HG03460 (cell line): ENCODE measurements around the gene SLC35F1.

ENCODE experiments used
- ATAC-seq: cut with Tn5 transposase; IDR thresholded peaks from one replicate; pipeline ENCODE4 v1.9.1; 2021; ENCODE audit not compliant: unreplicated experiment

SLC35F1 gene

GRCh38 chr6:118103381-118104146 is 196.5 kb downstream of the SLC35F1 start:
- no peak for ATAC-seq

- no peak for ATAC-seq
Measured at GRCh38 chr6:118122161-118122725, 215.2 kb downstream of the SLC35F1 start.

GRCh38 chr6:118122801-118123200 is 215.7 kb downstream of the SLC35F1 start:
- no peak for ATAC-seq

- ATAC-seq, result no peak
Measured at GRCh38 chr6:118123503-118124037, 216.5 kb downstream of the SLC35F1 start.

- no peak for ATAC-seq
Measured at GRCh38 chr6:118124851-118125250, 217.8 kb downstream of the SLC35F1 start.

GRCh38 chr6:118128755-118129154 is 221.7 kb downstream of the SLC35F1 start:
- no peak for ATAC-seq

GRCh38 chr6:118134206-118134605 is 227.1 kb downstream of the SLC35F1 start:
- no peak for ATAC-seq

GRCh38 chr6:118134736-118135135 is 227.7 kb downstream of the SLC35F1 start:
- ATAC-seq, result no peak

- no peak for ATAC-seq
Measured at GRCh38 chr6:118135371-118135770, 228.3 kb downstream of the SLC35F1 start.

- no peak for ATAC-seq
Measured at GRCh38 chr6:118141211-118141610, 234.1 kb downstream of the SLC35F1 start.

GRCh38 chr6:118146584-118146983 is 239.5 kb downstream of the SLC35F1 start:
- no peak for ATAC-seq

- no peak for ATAC-seq
Measured at GRCh38 chr6:118147511-118147910, 240.4 kb downstream of the SLC35F1 start.

GRCh38 chr6:118148561-118148960 is 241.5 kb downstream of the SLC35F1 start:
- ATAC-seq, result no peak

- no peak for ATAC-seq
Measured at GRCh38 chr6:118152524-118152923, 245.5 kb downstream of the SLC35F1 start.

- ATAC-seq, result no peak
Measured at GRCh38 chr6:118161343-118161742, 254.3 kb downstream of the SLC35F1 start.

- ATAC-seq, result no peak
Measured at GRCh38 chr6:118163542-118163941, 256.5 kb downstream of the SLC35F1 start.

- ATAC-seq, result no peak
Measured at GRCh38 chr6:118165500-118165899, 258.4 kb downstream of the SLC35F1 start.

GRCh38 chr6:118168421-118168820 is 261.4 kb downstream of the SLC35F1 start:
- no peak for ATAC-seq

- ATAC-seq, result no peak
Measured at GRCh38 chr6:118171852-118172251, 264.8 kb downstream of the SLC35F1 start.

- ATAC-seq, result no peak
Measured at GRCh38 chr6:118174071-118174470, 267.0 kb downstream of the SLC35F1 start.

GRCh38 chr6:118177720-118178119 is 270.7 kb downstream of the SLC35F1 start:
- no peak for ATAC-seq

GRCh38 chr6:118179048-118179447 is 272.0 kb downstream of the SLC35F1 start:
- ATAC-seq, result no peak
